Mammary epithelial cell (primary cell): ENCODE measurements around the gene ZNF112.

Experiments
- EZH2 ChIP-seq: IDR thresholded peaks from 2 replicates; pipeline ENCODE4 v1.6.1; 2012; ENCODE audit warnings: low read length, inconsistent platforms, borderline replicate concordance
- TF ChIP-seq, protein P1 (sequence below), 2 donors: IDR thresholded peaks in 1 of 2; conservative IDR thresholded peaks in 1 of 2; 2 replicates each; pipeline ENCODE4 v1.5.1; 2011 to 2012; ENCODE audit warnings: inconsistent platforms in 2 of 2, low read length in 2 of 2, mild to moderate bottlenecking in 2 of 2, control low read depth in 1 of 2, low read depth in 1 of 2; ENCODE audit not compliant: insufficient read depth in 1 of 2; ENCODE audit errors: extremely low read depth in 1 of 2

DNA sequence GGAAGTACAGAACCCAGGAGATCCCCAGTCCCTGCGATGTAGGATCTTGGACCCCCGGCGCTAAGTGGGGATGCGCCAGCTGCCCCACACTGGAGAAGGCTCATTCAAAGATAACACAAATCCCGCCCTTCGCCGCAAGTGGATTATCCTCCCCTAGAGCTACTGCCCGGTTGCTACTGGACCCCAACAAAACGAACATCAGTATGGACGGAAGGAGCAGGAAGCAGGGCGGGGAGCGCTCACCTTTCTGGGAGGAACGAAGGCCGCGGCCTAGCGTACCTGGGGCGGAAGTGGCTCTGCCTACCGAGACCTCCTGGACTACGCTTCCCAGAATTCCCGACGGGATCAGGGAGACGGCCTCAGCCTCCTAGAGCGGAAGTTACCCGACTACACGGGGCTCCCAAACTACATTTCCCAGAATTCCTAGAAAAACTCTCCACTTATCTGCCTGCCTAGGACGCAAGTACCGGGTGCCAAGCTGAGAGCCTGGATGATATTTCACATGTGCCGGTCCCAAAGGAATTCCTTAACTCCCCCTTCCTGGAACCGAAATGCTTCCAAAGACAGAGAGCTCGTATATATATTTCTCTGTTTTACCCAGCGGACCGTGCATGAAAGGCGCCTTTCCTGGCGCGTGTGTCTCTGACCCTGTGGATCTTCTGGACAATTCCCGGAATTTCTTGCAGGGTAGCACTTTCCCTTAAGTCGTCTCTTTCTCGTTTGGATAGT, at the start of gene ZNF112:
- TF ChIP-seq, protein P1, sequence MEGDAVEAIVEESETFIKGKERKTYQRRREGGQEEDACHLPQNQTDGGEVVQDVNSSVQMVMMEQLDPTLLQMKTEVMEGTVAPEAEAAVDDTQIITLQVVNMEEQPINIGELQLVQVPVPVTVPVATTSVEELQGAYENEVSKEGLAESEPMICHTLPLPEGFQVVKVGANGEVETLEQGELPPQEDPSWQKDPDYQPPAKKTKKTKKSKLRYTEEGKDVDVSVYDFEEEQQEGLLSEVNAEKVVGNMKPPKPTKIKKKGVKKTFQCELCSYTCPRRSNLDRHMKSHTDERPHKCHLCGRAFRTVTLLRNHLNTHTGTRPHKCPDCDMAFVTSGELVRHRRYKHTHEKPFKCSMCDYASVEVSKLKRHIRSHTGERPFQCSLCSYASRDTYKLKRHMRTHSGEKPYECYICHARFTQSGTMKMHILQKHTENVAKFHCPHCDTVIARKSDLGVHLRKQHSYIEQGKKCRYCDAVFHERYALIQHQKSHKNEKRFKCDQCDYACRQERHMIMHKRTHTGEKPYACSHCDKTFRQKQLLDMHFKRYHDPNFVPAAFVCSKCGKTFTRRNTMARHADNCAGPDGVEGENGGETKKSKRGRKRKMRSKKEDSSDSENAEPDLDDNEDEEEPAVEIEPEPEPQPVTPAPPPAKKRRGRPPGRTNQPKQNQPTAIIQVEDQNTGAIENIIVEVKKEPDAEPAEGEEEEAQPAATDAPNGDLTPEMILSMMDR (conservative IDR thresholded peaks at IDR 0.05 in 1 of 2, IDR thresholded peaks at IDR 0.05 in 1 of 2; ENCODE audit: extremely low read depth in 1 of 2, insufficient read depth in 1 of 2, low read depth in 1 of 2, low read length in 2 of 2) = no peak
- no peak for TF ChIP-seq EZH2
